ENCODE data around the gene MAB21L2.

- no peak for TF ChIP-seq POLR2A (IDR thresholded peaks at IDR 0.05)
- TF ChIP-seq, protein P1, sequence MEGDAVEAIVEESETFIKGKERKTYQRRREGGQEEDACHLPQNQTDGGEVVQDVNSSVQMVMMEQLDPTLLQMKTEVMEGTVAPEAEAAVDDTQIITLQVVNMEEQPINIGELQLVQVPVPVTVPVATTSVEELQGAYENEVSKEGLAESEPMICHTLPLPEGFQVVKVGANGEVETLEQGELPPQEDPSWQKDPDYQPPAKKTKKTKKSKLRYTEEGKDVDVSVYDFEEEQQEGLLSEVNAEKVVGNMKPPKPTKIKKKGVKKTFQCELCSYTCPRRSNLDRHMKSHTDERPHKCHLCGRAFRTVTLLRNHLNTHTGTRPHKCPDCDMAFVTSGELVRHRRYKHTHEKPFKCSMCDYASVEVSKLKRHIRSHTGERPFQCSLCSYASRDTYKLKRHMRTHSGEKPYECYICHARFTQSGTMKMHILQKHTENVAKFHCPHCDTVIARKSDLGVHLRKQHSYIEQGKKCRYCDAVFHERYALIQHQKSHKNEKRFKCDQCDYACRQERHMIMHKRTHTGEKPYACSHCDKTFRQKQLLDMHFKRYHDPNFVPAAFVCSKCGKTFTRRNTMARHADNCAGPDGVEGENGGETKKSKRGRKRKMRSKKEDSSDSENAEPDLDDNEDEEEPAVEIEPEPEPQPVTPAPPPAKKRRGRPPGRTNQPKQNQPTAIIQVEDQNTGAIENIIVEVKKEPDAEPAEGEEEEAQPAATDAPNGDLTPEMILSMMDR (IDR thresholded peaks at IDR 0.05): no peak
These were observed 8.7 kb downstream of the MAB21L2 start for GRCh38 chr4:150590631-150591030.
